HL-60/S4 treated with phorbol 12-myristate 13-acetate at 8.2 ng/mL for 4 days and 3 days (cell line): ENCODE data around the gene CYP19A1.

ENCODE experiments used
- in situ Hi-C: fragments of 300-500 bp; cut with MboI; formaldehyde crosslinking; loops from 2 replicates; pipeline ENCODE4 v1.15.0; 2022; ENCODE audit warnings: low sequenced_read_pairs

CYP19A1 gene

GRCh38 chr15:51302480-51302879 is 35.9 kb downstream of the CYP19A1 start:
- in situ Hi-C loops = no loop called here

GRCh38 chr15:51299187-51300015 is 39.0 kb downstream of the CYP19A1 start:
- in situ Hi-C loops = loop anchor here (25.0 kb wide), 1 partner anchor 137 kb away; no protein-coding TSS in a partner anchor

GRCh38 chr15:51298620-51299019 is 39.8 kb downstream of the CYP19A1 start:
- in situ Hi-C loops = loop anchor here (25.0 kb wide), 1 partner anchor 136 kb away; no protein-coding TSS in a partner anchor

GRCh38 chr15:51290720-51291119 is 47.7 kb downstream of the CYP19A1 start:
- in situ Hi-C loops = loop anchor here (25.0 kb wide), 1 partner anchor 128 kb away; no protein-coding TSS in a partner anchor

- in situ Hi-C loops = loop anchor here (10.0 to 25.0 kb wide), 2 partner anchors 96 to 127 kb away; no protein-coding TSS in a partner anchor
Measured at GRCh38 chr15:51289290-51289689, 49.1 kb downstream of the CYP19A1 start.

GRCh38 chr15:51288143-51289065 is 50.0 kb downstream of the CYP19A1 start:
- in situ Hi-C loops = loop anchor here (10.0 to 25.0 kb wide), 2 partner anchors 96 to 126 kb away; no protein-coding TSS in a partner anchor

GRCh38 chr15:51286816-51287215 is 51.6 kb downstream of the CYP19A1 start:
- in situ Hi-C loops = loop anchor here (10.0 to 25.0 kb wide), 2 partner anchors 98 to 125 kb away; no protein-coding TSS in a partner anchor

GRCh38 chr15:51285399-51285798 is 53.0 kb downstream of the CYP19A1 start:
- in situ Hi-C loops = loop anchor here (10.0 to 25.0 kb wide), 2 partner anchors 99 to 123 kb away; no protein-coding TSS in a partner anchor

- in situ Hi-C loops = loop anchor here (10.0 to 25.0 kb wide), 2 partner anchors 100 to 123 kb away; no protein-coding TSS in a partner anchor
Measured at GRCh38 chr15:51284871-51285270, 53.5 kb downstream of the CYP19A1 start.

- in situ Hi-C loops = loop anchor here (10.0 to 25.0 kb wide), 2 partner anchors 102 to 121 kb away; no protein-coding TSS in a partner anchor
Measured at GRCh38 chr15:51283026-51283425, 55.4 kb downstream of the CYP19A1 start.

- in situ Hi-C loops = loop anchor here (10.0 to 25.0 kb wide), 2 partner anchors 103 to 120 kb away; no protein-coding TSS in a partner anchor
Measured at GRCh38 chr15:51282241-51282640, 56.2 kb downstream of the CYP19A1 start.

- in situ Hi-C loops = loop anchor here (10.0 to 25.0 kb wide), 2 partner anchors 103 to 119 kb away; no protein-coding TSS in a partner anchor
Measured at GRCh38 chr15:51281368-51281967, 56.9 kb downstream of the CYP19A1 start.

GRCh38 chr15:51280838-51281237 is 57.6 kb downstream of the CYP19A1 start:
- in situ Hi-C loops = loop anchor here (10.0 to 25.0 kb wide), 2 partner anchors 104 to 119 kb away; no protein-coding TSS in a partner anchor

- in situ Hi-C loops = loop anchor here (25.0 kb wide), 1 partner anchor 117 kb away; no protein-coding TSS in a partner anchor
Measured at GRCh38 chr15:51279391-51279790, 59.0 kb downstream of the CYP19A1 start.

GRCh38 chr15:51277101-51277500 is 61.3 kb downstream of the CYP19A1 start:
- in situ Hi-C loops = loop anchor here (25.0 kb wide), 1 partner anchor 115 kb away; no protein-coding TSS in a partner anchor

- in situ Hi-C loops = loop anchor here (25.0 kb wide), 1 partner anchor 113 kb away; no protein-coding TSS in a partner anchor
Measured at GRCh38 chr15:51274956-51275355, 63.4 kb downstream of the CYP19A1 start.

GRCh38 chr15:51270706-51271105 is 67.7 kb downstream of the CYP19A1 start:
- in situ Hi-C loops = no loop called here

- in situ Hi-C loops = no loop called here
Measured at GRCh38 chr15:51269496-51269895, 68.9 kb downstream of the CYP19A1 start.

- in situ Hi-C loops = no loop called here
Measured at GRCh38 chr15:51267703-51268083, 70.7 kb downstream of the CYP19A1 start.
